Stimulated activated CD4-positive, alpha-beta T cell treated with anti-CD3 and anti-CD28 coated beads, Interleukin-4, amount 100 ng/mL, for 4 hours (primary cell): ENCODE results near the gene CAMTA1.
"Not testable (repeated sequence)": the region's sequence is repeated elsewhere in the genome, so short reads cannot be mapped to it uniquely, and the experiment has no call there.

Experiments used
- DNase-seq, 2 experiments: peaks; one replicate each; pipeline ENCODE4 v3.0.0-alpha.2; 2020

Gene CAMTA1

DNA sequence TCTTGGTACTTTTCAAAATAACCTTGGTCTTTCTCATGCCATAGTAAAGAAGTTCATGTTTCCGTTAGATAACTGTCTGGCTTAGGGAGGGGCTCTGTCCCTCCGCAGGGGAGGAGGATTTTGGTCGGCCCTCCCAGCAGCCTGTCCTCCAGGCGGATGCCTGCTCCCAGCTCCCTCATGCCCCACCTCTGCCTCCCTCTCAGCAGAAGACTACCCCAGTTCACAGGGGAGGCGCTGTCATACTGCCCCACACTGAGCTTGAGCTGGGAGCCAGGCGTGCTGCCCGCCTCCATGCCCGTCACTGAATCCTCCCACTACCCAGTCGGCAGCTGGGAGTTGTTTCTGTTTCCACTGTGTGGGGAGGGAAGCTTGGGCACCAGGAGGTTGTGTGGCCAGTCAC, 127.3 kb downstream of the CAMTA1 start:
- no peak for DNase-seq

GRCh38 chr1:6913086-6913485, 127.8 kb downstream of the CAMTA1 start:
- DNase-seq = no peak

DNA sequence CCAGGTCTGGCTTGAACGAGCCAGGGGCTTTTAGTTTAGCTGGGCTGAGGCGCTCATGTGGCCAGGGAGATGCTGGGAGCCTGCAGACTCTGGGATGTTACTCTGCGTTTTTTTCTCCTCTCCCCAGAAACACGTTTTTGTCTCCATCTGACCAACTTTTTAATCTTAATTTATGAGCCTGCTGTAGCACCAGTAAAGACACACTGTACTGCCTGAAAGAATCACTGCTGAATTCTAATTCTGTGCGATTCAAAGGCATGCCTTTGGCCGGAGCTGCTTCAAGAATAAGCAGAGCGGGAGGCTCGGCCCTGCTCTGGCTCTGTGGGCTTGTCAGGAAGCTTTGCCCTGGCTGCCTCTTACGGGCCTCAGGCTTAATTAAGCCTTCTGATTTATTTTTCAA, 129.5 kb downstream of the CAMTA1 start:
- no peak for DNase-seq

- no peak for DNase-seq
These were observed 130.8 kb downstream of the CAMTA1 start for GRCh38 chr1:6915999-6916565.

DNA sequence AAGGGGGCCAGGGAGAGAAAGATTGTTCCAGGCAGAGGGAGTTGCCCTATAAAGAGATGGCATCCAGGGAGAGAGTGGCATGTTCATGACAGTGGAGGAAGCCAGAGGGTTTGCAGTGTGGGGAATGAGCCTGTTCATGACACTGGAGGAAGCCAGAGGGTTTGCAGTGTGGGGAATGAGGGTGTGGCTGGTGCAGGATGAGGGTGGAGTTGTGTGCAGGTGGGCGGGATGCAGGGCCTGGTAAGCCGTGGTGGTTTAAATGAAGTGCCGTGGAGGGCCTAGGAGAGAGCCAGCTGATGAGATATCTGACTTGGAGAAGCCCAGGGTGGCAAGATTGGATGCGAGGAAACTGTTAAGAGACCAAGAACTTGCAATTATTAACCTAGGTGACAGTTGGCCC, 131.8 kb downstream of the CAMTA1 start:
- DNase-seq = no peak

- DNase-seq = no peak
These were observed 133.1 kb downstream of the CAMTA1 start for GRCh38 chr1:6918186-6918924.

DNA sequence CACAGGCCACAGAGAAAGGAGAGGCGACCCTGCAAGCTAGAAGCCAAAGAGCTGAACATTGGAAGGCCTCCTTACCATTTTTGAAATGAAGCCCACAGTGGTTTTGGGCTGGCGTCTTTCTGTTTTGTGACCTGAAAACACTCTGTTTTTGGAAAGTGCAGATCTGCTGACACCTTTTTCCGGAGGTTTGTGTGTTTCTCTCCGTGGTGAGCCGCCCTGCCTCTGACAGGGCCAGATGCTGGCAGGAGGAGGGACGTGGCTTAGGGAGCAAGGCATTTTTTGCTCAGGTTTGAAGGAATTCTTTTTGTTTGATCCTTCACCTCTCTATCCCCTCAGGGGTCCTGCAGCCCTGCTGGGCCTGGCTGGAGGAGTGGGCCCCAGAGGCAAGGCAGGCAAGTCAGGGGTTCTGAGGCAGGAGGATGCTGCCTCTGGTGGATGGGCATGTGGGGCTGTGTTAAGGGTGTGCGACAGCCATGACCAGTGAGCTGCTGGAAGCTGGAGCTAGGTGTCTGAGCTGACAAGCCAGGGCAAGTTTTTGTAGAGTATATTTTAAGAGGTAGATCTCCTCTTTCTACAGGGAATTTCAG, 133.8 kb downstream of the CAMTA1 start:
- DNase-seq = no peak

- DNase-seq = not testable (repeated sequence)
These were observed 136.3 kb downstream of the CAMTA1 start for GRCh38 chr1:6921506-6921905.

DNA sequence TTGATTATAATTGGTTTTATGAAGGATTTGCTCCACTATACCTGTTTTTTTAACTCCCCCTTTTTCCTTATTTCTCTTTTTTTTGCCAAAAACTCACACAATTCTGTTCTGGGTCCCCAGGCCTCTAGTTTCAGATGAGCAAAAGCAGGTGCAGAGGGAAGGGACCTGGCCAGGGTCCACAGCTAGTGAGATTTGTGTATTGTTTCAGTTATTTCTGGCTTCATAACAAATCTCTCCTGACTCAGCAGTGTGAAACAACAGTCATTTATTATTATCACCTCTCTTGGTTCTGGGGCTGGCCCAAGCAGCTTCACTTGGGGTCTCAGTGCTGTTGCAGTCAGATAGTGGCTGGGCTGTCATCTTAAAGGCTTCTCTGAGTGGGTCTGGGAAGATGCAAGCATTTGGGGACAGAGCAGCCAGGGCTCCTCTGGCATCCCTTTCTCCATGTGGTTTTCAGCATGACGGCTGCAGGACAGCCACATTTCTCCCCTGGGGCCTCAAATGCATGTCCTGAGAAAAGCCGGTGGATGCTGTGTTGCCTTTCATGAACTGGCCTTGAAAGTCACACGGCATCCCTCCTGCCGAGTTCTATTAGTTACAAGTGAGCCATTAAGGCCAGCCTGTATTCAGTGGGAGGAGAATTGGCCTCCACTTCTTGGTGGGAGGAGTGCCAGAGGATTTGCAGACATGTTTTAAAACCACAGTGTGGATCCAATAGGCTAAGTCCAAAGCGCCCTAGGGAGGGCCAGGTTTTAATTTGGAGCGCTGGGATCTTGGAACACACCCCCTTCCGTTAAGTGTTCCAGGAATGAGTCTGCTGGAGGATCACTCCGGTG, 137.1 kb downstream of the CAMTA1 start:
- no peak for DNase-seq

DNA sequence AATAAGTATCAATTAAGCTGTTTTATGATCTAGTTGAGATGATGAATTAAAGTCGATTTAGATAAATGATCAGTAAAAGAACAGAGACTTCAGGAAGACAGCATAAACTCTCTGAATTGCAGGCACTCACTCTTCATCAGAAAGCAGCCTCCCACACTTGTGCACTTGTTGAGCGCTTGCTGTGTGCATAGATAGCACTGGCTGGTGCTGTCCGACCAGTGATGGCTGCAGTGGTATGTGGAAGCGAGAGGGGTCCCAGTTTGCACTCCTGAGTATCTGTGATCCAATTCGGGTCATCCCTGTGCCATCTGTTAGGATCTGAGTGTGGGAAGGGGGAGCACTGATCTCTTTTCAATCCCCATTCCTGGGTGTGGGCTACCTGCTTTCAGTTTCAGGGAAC, 137.8 kb downstream of the CAMTA1 start:
- no peak for DNase-seq

DNA sequence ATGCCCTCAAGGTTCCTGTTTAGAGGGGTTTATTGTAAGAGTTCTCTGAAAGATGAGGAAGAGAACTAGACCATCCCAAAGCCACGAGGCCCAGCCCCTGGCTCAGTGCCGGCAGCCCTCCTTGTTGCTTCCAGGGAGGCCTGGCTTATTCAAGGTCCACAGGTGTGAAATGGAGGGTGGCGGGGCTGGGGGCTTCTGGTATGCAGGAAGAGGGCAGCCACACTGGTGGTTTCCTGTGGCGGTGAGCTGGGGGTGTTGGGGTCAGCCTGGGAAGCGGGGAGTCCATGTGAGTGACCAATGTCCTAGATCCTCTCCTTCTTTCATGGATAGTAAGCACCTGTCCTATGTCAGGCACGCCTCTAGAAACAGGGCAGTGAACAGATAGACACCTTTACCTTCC, 138.2 kb downstream of the CAMTA1 start:
- DNase-seq = no peak

GRCh38 chr1:6923955-6924881, 139.0 kb downstream of the CAMTA1 start:
- DNase-seq = no peak

DNA sequence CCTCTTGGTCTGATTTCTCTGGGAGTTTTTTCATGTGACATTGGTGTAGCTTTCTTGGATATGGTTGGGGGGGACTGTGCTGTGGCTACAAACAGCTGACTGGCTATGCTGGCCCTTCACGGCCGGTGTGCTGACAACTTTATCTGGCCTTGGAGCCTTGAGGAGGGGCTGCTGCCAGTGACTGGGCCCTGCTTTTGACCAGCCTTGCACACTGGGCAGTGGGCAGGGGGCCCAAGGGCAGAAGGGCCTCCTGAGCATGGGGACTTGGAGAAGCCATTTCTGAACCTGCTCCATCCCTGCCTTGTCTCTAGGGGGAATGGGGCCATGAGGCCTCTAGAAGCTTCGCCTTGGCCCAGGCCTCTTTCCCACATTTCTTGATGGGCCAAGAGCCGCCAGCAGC, 139.6 kb downstream of the CAMTA1 start:
- DNase-seq = no peak

- DNase-seq = no peak
These were observed 142.4 kb downstream of the CAMTA1 start for GRCh38 chr1:6927626-6928025.

DNA sequence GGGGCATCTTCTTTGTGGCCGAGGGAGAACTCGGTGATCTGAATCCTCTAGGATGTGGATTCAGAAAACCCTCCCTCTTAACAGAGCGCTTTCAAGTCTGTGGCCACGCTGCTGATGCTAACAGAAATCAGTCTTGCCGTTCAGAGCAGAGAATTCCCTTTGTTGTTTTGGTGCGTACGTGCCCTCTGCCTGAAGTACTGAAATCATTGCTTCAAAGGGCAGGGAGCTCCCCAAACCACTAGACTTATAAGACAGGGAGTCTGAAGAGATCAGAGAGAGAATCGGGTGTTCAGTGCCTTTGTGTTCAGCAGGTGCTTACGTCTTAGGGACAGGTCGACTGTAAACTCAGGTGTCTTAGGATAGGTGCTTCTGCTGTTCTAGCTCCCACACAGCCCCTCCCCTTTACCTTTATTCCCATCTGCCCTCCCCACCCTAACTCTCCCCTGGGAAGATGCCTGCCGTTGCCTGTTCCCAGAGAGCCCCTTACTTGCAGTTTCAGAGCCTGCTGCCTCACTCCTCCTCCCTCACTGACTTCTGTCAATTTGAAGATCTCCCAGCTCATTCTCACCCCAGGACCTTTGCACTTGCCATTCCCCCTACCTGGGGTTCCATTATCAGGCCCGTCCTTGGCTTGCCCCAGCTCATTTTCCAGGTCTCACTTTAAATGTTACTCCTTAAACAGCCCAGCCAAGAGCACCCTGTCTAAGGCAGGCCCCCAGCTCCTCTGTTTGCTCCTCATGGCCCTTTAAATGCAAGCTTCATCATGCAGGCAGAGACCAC, 143.0 kb downstream of the CAMTA1 start:
- DNase-seq = no peak

DNA sequence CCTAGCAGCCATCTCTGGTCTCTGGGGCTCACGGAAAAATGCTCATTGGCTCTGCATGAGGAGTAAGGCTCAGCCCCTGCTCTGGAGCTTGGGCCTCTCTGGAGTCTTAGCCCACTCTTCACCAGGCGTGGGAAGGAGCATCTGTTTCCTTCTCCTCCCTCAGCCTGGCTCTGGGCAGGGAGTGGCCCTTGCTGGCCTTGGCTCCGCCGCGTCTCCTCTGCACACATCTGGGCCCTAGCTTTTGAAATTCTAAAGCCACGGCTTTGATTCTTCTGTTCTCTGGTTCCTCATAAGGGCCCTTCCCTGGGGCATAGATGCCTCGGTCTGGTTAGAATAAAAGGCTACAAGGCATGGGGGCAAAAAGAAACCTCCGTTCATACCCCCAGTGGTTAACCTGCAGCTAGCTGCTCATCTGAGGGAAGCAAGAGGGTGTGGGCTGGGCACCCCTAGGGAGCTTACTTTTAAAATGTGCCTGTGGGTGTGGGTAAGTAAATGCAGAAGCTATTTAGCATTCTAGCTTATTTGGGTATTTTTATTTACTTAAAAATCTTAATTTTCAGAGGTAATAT, 145.6 kb downstream of the CAMTA1 start:
- no peak for DNase-seq

GRCh38 chr1:6935361-6935883, 150.2 kb downstream of the CAMTA1 start:
- no peak for DNase-seq

DNA sequence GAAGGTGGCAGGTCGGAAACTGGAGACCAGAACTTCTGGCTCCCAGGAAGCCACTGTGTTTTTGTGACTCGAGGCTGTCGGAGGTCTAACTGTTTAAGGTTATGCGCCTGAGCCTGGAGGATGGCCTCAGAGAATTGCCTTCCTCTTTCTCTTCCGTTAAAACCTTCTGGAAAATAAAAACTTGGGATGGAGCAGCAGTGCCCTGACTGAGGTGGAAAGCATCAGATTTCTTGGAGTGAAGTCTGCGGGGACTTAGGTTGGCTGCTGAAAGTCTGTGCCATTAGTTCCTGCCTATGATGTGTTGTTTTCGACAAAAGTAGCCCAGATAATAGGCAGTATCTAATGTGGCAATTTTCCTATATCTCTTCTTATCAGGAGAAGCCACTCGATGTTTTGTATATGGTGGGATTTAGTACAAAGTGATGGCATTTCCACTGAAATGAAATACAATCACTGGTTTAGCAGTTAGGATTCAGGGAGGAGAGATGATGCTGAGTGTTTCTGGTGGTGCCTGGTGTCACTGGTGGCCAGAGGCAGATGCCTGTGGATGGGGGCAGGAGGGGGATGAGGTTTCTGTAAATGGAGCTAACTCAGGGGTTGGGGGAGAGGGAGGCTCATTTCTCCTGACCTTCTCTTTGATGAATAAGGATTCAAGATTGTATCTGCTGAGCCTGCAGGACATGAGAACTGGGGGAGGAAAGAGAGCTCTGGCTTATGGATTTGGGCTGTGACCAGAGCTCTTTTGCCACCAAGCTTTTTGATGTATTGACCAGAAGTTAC, 150.8 kb downstream of the CAMTA1 start:
- no peak for DNase-seq

DNA sequence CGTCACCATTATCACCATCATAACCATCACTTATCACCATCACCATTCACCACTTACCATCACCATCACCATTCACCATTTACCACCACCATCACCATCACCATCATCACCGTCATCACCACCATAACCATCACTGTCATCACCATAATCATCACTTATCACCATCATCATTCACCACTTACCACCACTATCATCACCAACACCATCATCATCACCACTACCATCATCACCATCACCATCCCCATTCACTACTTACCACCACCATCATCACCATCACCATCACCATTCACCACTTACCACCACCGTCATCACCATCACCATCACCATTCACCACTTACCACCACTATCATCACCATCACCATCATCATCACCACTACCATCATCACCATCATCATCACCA, 151.8 kb downstream of the CAMTA1 start:
- no peak for DNase-seq

GRCh38 chr1:6939363-6939762, 154.1 kb downstream of the CAMTA1 start:
- no peak for DNase-seq
